ENCODE data around the gene NRXN2.

Gene NRXN2

DNA sequence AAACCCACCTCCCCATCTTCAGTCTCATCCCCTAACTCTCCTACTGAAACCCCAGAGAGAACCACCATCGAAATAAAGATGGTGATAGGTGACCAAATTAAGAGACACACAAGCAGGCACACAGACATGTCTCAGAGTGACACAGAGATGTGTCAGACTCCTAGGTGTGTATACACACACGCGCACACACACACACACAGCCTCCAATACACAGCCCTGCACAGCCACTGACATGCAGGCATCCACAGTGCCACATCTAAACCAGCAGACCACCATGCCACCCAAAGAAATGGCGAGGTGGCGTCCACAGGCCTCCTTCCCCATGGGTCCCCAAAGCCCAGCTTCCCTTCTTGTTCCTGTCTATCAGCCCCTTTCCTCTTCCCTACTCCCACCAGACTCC is 27.4 kb downstream of the NRXN2 start:
- no peak for FAIRE-seq

DNA sequence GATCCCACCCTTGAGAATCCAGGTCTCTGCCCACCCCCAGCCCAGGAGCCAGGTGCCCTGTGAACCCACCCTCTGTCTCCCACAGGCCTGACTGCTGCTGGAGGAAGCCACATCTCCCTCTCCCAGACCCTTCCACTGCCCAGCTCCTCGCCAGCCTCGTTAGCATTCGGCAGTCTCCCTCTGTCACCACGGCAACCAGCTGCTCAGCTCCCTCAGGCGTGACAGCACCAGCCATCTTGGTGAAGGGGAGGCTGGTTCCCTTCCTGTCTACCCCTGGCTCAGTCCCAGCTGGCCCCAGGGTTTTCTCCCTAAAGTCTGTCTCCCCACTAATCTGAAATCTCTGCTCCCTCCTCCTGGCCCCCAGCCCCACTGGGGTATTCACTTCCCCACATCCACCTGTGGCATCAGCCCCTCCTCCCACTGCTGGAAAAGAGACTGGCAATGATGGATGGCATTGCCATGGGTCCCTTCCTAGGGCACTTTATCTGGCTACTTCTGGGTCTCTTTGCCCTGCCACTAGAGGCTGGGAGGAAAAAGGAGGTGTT is 28.1 kb downstream of the NRXN2 start:
- FAIRE-seq = no peak

DNA sequence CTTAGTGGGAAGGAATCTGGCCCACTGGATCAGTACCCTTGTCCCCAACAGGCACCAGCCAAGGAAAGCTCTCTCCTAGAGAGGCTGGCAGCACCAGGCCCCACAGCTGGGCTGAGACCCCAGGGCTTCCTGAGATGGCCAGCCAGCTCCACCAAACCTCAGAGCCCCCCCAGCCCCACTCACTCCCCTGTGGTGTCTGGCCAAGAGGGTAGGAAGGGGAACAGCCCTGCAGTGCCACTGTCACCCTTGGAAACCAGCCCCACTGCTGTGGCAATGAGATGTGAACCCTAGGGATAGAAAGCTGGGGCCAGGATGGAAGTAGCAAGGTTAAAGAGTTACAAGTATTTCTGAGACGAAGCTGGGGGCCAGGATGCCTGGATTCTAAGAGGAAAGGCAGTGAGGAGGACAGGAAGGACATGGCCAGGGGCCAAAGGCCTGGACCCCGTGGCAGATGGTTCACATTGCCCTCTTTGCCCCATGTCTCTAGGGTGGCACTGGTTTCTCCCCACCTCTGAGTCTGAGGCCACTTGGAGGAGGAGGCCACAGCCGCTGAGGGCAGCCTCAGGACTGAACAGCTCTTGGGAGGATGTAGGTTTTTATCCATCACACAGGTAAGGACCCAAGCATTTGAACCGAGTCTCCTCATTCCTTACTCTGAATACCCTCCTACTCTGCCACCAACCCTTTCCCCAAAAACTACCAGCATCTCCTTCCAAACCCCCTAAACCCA is 28.8 kb downstream of the NRXN2 start:
- FAIRE-seq = no peak

DNA sequence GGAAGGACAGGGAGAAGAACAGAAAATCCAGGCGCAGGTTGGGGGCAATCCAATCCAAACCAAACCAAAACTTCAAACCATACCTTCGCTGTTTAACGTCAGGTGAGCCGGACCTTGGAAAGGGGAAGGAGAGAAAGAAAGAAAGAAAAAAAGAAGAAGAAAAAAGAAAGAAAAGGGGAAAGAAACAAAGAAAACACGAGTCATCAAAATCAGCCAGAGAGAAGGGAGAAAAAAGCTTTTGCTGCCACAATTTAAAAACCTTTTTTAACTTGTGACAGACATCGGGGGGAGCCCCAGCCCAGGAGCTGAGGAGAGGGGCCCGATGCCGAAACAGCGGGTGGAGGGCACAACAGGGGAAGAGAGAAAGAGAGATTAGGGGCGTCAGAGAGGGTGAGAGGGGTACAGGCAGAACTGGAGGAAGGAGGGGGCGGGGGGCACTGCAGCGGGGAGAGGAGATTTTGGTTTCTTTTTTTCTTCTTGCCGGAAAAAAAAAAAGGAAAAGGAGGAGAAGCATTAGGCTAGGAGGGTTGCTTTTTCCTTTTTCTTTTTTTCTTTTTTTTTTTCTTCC is 30.1 kb downstream of the NRXN2 start:
- no peak for FAIRE-seq

DNA sequence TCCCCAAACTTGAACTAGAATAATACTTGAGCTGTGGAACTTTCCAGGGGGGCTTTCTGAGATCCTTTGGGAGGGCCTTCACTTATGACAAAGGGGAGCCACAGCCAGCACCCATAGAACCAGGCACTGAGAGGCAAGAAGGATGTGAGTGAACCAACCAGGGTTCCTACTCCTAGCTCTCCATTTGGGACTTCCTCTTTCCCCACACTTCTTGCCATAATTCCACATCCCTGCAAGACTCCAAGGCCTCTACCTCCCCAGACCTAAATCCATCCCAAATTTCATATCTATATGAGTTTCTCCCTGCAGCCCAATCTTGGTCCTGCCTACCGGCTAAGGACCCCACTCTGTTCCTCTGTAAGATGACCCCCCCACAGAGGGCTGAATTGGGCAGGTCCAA is 31.5 kb downstream of the NRXN2 start:
- FAIRE-seq = no peak

DNA sequence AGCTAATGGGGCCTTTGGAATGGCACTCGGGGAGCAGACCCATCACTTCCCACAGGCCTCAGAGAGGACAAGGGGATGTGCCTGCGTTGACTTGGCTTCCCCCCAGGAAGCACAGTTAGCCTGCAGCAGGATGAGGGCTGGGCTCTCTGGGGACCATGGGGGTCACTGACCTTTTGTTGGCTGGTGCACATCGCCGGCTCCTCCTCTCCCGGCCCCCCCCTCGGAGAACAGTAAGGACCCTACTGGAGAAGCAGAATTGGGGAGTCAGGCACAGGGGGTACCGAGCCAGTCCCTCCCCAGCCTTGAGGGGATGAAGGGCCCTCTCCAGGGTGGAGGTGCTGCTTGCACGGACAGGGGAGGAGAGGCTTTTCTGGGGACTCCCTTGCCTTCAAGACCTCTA is 32.8 kb downstream of the NRXN2 start:
- no peak for FAIRE-seq

DNA sequence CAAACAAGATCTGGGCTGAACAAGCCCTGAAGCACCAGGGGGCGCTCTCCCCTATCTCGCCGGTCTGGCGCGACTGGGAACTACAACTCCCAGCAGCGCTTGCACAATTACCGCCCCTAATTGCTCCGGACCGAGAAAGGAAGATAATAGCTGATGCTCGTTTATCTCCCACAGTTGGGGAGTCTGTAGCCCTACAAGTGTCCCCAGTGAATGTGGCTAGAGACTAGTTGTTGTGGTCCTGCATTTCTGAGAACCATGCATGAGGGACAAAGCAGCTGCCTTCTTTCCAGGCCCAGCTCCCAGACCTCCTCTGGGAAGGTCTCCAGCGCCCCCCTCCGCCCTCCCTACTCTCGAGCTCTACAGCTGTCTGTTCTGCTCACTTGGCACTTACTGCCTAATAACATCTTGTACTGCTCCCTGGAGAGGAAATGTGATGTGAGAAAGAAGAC is 34.4 kb downstream of the NRXN2 start:
- FAIRE-seq = peak; percentile 19

DNA sequence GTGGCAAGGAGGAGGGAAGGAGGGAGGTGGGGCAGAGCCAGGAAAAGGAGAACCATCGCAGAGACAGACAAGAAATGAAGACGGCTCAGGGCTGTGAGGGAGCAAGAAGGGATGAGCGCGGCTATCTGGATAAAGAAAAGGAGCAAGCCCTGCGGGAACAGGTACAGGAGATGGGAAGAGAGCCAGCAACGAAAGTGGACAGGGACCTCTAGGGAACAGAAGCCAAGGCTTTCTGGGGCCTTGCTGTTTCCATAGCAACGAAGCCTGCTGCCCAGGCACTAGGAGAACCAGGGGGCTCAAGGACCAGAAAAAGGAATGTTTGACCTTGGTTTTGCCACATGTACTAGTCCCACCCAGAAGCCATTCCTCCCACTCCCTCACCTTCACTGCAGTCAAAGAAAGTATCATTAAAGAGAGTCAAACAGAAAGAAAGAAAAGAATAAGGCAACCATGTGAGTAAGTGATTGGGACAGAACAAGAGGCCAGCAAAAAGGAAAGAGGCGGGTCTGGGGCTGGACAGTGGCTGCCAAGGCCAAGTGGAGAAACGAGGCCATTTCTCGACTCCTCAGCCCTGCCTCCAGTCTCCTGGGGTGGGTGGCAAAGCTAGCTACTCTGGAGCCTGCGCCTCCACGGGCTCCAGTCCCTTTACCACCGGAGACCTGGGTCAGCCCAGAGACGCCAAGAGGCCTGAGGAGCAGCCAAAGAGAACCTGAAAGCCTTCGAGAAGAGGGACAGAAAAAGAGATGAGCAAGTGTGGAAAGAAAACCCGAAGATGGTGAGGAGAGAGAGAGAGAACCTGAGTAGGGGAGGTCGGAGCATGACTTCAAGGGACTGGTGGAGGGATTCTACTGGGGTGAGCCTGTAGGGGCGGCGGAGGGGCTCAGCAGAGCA is 35.1 kb downstream of the NRXN2 start:
- no peak for FAIRE-seq

DNA sequence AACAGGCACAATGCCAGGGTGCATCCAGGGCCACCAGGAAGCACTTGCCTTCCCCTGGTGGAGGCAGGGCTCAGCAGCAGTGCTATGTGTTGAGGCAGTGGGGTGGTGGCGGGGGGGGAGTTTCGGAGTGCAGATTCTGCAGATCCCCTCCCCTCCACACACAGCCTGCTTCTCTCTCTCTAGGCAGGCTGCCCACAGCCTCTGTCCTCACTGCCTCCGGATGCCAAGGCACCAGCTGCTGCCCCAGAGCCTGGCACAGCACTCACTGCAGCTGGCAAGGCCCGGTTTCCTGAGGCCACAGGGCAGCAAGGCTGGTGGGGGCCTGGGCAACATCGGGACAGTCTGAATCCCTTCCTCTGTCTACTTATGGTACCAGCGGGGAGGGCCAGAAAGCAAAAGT is 35.8 kb downstream of the NRXN2 start:
- no peak for FAIRE-seq

DNA sequence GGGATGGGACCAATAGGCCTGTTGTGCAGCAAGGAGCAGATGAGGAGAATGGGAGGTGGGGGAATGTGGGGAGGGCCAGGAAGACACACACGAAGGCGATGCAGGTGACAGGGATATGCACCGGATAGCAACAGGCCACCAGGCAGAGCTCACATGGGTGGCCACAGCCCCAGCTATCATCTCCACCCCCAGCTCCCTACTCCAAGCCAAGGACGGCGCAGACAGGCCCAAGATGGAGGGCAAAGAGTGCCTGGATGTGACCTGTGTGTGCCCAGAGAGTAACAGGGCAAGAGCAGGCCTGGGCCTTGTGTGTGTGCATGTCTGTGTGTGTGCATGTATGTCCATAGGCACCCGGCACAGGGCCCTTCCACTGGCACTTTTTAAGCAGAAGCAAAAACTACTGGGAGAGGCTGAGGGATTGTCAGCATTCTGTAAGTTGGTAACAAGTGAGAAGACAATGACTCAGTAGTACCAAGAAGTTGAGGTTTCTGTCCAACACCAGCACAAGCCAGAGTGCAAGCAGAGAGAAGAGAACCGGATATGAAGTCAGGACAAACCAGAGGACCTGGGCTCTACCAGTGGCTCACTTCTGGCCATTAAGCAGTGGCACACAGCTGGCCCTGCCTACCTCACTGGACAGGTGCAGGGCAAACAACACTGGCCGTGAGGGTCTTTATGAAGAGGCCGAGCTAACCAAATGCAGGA is 36.4 kb downstream of the NRXN2 start:
- FAIRE-seq = no peak

DNA sequence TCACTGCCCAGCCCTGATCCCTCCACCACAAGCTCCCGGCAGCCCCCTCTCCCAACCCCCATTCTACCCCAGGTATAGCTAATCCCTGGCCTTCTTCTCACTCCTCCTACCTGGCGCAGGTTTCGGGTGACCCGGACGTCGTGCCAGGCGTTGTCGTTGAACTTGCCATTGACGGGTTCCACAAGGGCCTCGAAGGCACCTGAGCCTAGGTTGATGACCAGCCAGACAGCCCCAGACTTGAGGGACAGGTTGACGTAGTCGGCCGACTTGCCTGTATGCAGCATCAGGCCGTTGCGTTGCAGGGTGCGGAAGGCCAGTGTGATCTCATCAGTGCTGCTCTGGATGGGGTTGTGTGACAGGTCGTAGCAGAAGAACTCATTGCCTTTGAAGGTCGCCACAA is 37.5 kb downstream of the NRXN2 start:
- no peak for FAIRE-seq

DNA sequence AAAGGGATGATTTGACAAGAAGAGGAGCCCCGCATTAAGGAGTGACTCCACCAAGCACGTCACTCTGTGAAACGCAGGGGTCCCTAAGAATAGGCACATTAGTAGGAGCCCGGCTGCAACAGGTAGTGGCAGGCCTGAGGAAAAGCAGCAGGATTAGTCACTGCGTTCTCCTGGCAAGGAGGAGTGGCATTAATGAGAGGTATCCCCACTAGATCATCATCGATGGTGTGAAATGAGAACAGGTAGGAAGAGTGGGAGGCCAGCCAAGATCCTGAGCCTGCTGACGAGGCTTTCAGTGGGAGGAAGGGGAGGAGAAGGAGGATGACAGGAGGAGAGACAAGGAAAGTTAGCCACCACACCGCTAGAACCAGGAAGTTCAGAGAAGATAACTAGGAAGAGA is 38.6 kb downstream of the NRXN2 start:
- FAIRE-seq = no peak

DNA sequence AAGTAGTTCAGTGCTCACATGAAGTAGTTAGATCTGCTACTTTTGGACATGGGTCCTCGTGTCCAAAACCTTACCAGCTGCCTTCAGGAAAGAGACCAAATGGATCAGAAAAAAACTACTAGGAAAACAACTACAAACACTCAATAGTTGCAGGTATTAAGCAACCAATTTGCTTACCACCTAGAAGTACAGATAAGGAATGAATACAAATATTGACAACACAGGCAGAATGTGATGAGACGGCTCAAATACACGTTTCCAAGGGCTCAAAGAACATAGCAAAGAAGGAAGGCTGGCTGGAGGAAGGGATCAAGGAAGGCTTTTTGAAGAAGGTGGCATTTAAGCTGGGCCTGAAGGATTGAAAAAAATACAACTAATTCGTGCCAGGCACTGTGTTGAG is 41.8 kb downstream of the NRXN2 start:
- no peak for FAIRE-seq

DNA sequence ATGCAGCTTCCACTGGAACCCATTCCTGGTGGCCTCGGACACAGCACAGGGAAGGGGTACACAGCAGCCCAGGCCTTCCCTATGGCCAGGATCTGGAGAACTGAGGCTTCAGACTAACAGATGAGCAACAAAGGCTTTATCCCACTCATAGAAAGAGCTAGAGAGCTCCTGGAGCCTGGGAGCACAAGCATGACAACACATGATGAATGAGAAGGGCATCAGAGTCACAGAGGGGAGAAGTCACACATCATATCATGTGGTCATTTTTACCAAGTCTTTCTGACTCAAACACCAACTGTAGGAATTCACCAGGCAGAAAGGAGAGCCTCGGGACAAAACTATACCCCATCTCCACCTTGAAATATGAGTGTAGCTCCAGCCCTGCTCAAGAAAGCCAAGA is 43.2 kb downstream of the NRXN2 start:
- no peak for FAIRE-seq

DNA sequence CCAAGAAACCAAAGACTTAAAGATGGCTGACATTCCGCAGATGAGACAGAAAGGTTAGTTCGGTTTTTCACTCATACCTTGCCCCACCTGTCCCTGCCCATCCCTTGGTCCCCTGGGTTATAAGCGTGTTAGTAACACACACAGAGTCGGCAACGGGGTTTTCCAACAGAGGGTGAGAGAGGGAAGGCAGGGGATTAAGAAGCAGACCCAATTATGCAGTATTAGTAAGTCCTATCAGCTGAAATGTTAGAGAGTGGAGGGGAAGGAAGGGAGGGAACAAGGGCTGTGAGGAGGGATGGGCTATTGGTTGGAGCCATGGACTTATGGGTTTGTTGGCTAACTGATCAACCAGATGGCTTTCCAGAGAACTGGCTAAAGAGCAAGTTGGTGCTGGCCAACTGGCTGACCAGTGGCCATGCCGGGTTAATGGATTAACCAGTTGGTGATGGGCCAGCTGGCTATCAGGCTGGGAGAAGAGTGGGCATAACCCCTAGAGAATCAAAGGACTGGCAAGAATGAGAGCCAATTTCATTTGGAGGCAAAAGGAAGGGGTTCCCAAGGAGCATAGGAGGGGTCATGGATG is 45.5 kb downstream of the NRXN2 start:
- FAIRE-seq = no peak

DNA sequence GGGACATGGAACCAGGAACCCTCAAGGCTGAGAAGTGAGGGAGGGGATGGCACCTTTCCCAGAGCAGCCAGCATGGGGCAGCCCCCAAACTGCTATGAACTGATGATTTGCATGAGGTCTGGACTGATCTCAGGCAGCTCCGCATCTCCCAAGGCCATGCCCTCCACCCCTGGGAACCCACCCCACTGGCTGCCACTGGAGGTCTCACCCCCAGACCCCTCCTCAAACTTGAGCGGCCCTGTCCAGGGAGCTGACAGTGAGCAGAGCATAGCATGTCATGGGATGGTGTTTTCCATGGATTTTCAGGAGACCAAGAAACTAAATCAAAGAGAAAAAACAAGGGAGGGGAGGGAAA is 46.8 kb downstream of the NRXN2 start:
- no peak for FAIRE-seq

DNA sequence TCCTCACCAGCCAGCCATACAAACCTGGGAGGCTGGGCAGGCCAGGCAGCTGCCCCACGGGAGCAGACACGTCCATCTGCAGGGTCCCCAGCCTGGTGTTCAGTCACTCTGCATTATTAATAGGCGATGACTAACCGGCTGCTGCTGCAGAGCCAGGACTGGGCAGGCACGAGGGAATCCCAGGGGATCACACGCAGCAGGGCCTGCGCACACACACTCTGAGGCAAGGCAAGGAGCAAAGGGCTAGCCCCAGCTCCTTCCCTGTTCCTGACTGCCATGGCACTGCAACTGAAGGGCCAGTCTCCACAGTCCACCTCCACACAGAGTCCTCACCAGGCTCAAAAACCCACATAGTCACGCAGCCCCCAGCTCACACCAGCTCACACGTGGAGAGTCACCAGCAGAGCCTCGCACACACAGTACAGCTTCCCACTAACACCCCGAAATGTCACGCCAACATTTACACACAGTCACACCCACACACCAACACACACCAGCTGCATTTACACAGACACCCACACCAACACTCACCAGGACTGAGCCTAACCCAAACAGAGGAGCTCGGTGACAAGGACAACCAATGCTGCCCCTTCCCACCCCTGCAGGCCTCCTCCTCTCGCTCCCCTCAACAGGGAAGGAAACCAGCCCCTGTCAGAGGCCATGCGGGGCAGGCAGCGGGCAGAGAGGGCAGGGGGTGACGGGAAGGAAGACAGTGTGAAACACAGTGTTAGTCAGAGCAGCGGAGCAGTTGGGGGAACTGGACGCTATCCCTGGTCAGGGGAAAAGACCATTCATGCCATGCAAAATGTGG is 47.3 kb downstream of the NRXN2 start:
- no peak for FAIRE-seq

DNA sequence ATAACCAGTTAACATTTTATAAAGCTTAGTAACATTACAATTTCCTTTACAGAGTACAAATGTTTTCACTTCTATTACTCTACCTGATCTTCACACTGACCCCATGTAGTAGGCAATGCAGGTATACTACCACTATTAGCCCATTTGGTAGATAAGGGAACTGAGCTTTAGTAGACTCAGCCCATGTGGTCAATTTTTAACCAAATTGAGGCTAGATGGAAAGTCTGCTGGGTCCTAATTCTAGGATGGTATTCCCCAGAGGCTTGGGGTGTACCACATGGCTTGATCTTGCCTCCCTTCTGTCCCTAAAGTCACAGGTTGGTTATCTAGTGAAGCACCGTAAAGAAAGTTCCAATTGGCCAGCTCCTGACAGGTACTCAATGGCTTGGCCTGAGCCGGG is 48.2 kb downstream of the NRXN2 start:
- no peak for FAIRE-seq

DNA sequence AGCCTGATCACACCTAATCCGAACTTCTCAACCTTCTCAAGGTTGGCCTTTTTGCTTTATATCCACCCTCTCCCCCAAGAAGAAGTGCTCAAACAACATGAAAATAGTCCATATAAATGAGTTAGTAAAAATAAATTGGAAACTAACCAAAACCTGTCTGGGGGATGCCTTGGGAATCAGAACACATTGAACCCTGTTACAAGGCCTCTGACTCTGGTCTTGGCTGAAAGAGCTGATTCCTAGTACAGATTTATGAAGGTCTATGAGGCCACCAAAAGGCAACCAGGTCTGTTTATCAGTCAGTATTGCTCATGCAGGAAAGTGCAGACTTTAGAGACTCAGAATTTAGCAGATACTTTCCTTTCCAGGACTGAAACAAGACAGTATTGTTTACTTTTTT is 49.7 kb downstream of the NRXN2 start:
- FAIRE-seq = no peak

DNA sequence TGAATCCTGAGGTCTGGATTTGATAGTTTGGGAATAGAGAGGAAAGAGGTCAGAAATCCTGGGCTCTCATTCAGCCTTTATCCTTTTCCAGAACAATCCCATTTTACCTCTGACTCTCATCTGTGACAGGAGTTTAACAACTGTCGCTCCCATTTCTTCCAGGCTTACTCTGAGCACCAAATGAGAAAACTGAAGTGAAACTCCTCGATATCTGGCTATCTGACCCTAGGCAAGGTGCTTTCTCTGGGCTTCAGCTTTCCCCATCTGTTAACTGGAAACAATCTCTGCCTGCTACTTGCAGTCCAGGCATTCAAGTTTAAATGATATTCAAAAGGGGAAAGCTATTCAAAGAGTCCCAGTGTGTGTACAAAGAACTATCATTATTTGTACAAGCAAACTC is 50.1 kb downstream of the NRXN2 start:
- FAIRE-seq = no peak

DNA sequence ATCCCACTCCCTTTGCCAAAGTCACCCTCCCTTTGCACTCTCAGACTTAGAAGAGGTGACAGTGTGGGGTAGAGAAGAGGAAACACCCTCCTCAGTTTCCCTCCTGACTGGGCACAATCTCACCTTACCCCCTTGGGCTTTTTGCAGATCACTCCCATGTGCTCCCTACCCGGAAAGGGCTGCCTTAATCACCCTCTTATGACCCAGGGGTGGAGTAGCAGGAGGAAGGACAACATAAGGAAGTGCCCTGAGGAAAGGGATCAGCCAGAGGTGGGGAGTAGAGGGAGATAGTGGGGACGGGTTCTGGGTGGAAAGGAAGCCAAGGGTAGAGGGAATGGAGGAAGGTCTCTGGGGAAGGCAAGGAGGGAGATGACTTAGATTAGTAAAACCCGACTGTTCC is 52.0 kb downstream of the NRXN2 start:
- FAIRE-seq = no peak

Data from A204.1 (cell line).